ENCODE measurements around the gene IPP. TPM values are rescaled to one million over a fixed set of nuclear protein-coding genes. Genes with fewer than 3 reads are reported as not detected.
"Not testable (repeated sequence)": the region's sequence is repeated elsewhere in the genome, so short reads cannot be mapped to it uniquely, and the experiment has no call there.

IPP gene
- total RNA-seq, 4 donors from 2014 or later = 7.0 to 11.8 (median 11.3) TPM

- Histone ChIP-seq H3K4me1 (no peaks in the 10 kb centered on the region), H3K36me3 (peaks cover 23% of the 10 kb centered on the region), H3K4me3 (no peak overlapping the region), H3K27ac (no peak overlapping the region), H3K9me3 (no peaks in the 10 kb centered on the region), H3K27me3 (no peaks in the 10 kb centered on the region)
- DNase-seq (ENCODE audit: low spot score in 2 of 2) = no peak
- TF ChIP-seq CTCF (IDR thresholded peaks at IDR 0.05) (no peak), POLR2A (IDR thresholded peaks at IDR 0.05) (no peak), EP300 (IDR thresholded peaks at IDR 0.05) (no peak), POLR2AphosphoS5 (IDR thresholded peaks at IDR 0.05) (no peak)
These were observed 27.1 kb downstream of the IPP start for GRCh38 chr1:45723248-45723930.

GRCh38 chr1:45722809-45723208, 27.6 kb downstream of the IPP start:
- H3K36me3 ChIP-seq = peaks cover 28% of the 10 kb centered on the region
- no peak overlapping the region for H3K4me3 ChIP-seq
- H3K9me3 ChIP-seq = no peaks in the 10 kb centered on the region
- no peak for DNase-seq (ENCODE audit: low spot score in 2 of 2)
- WGBS = 96% methylated on average over 3 of the region's 3 CpGs
- no peak overlapping the region for H3K27ac ChIP-seq
- H3K4me1 ChIP-seq = no peaks in the 10 kb centered on the region
- H3K27me3 ChIP-seq = no peaks in the 10 kb centered on the region
- TF ChIP-seq POLR2AphosphoS5 (IDR thresholded peaks at IDR 0.05) = no peak
- TF ChIP-seq POLR2A (IDR thresholded peaks at IDR 0.05) = no peak
- TF ChIP-seq CTCF (IDR thresholded peaks at IDR 0.05) = no peak
- no peak for TF ChIP-seq EP300 (IDR thresholded peaks at IDR 0.05)

DNA sequence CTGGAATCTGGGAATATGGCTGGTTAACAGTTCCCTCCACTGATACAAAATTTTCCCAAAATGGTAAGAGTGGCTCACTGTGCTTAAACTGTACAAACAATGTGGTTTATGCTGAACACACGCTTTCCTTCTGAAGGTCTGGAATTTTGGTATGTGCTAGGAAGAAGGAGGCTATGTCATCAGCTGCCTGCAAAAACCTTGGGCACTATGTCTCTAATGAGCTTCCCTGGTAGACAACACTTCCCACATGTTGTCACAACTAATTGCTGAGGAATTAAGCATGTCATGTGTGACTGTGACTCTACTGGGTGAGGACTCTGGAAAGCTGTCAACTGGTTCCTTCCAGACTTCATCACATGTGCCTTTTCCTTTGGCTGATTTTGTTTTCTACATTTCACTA, 29.2 kb downstream of the IPP start:
- H3K9me3 ChIP-seq = no peaks in the 10 kb centered on the region
- 73% methylated on average over 1 of the region's 1 CpG for whole genome bisulfite sequencing
- H3K4me1 ChIP-seq = no peaks in the 10 kb centered on the region
- no peak overlapping the region for H3K27ac ChIP-seq
- peaks cover 23% of the 10 kb centered on the region for H3K36me3 ChIP-seq
- H3K27me3 ChIP-seq = no peaks in the 10 kb centered on the region
- TF ChIP-seq POLR2A (IDR thresholded peaks at IDR 0.05) (no peak), CTCF (IDR thresholded peaks at IDR 0.05) (no peak), POLR2AphosphoS5 (IDR thresholded peaks at IDR 0.05) (no peak), EP300 (IDR thresholded peaks at IDR 0.05) (no peak)
- H3K4me3 ChIP-seq = no peak overlapping the region
- DNase-seq (ENCODE audit: low spot score in 2 of 2) = no peak

DNA sequence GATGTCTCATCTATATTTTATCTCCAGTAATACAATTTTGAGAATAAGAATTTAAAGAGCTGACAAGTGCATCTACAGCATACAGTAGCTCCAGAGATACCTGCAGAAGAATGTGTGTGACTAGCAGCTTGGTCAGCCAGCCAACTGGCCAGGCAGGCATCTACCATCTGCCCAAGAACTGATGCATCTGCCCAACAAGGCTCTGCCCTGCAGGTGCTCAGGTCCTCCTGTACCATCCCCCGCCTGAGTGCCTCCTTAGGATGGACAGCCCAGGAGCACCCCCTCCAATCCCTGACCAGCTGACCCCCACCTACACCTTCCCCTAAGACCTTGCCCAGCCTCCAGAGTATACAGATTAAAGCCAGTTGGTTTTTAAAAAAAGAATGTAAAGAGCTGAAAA, 32.2 kb downstream of the IPP start:
- no peak for DNase-seq (ENCODE audit: low spot score in 2 of 2)
- no peak for TF ChIP-seq POLR2A (IDR thresholded peaks at IDR 0.05)
- no peak for TF ChIP-seq POLR2AphosphoS5 (IDR thresholded peaks at IDR 0.05)
- TF ChIP-seq CTCF (IDR thresholded peaks at IDR 0.05) = no peak
- no peak for TF ChIP-seq EP300 (IDR thresholded peaks at IDR 0.05)
- no peaks in the 10 kb centered on the region for H3K9me3 ChIP-seq
- 100% methylated on average over 1 of the region's 1 CpG for WGBS
- no peaks in the 10 kb centered on the region for H3K4me1 ChIP-seq
- H3K27me3 ChIP-seq = no peaks in the 10 kb centered on the region
- H3K27ac ChIP-seq = no peak overlapping the region
- H3K36me3 ChIP-seq = peaks cover 47% of the 10 kb centered on the region
- no peak overlapping the region for H3K4me3 ChIP-seq

- H3K4me1 ChIP-seq; H3K9me3 ChIP-seq; DNase-seq (ENCODE audit: low spot score in 2 of 2); H3K27ac ChIP-seq; H3K4me3 ChIP-seq; H3K27me3 ChIP-seq: not testable (repeated sequence)
- H3K36me3 ChIP-seq = peaks cover 56% of the 10 kb centered on the region
- 80% methylated on average over 8 of the region's 8 CpGs for WGBS
These were observed 33.1 kb downstream of the IPP start for GRCh38 chr1:45717386-45717785.

GRCh38 chr1:45716700-45717099, 33.8 kb downstream of the IPP start:
- TF ChIP-seq EP300 (IDR thresholded peaks at IDR 0.05) (no peak), POLR2A (IDR thresholded peaks at IDR 0.05) (no peak)
- Histone ChIP-seq H3K9me3 (no peaks in the 10 kb centered on the region), H3K36me3 (peaks cover 55% of the 10 kb centered on the region), H3K27ac (no peak overlapping the region), H3K4me1 (no peaks in the 10 kb centered on the region), H3K27me3 (no peaks in the 10 kb centered on the region), H3K4me3 (no peak overlapping the region)
- DNase-seq (ENCODE audit: low spot score in 2 of 2) = no peak
- 93% methylated on average over 3 of the region's 3 CpGs for WGBS

Data from suprapubic skin (tissue), 4 donors.